Fibroblast of villous mesenchyme (primary cell): ENCODE data around the gene SYNM. TPM values are rescaled to one million over a fixed set of nuclear protein-coding genes. Genes with fewer than 3 reads are reported as not detected.
A peak's percentile ranks its signal among the peaks of the same experiment; 100 is the strongest.

ENCODE experiments used
- DNase-seq: peaks from one replicate; pipeline ENCODE4 v3.0.0-alpha.2; 2010; ENCODE audit warnings: low read depth
- H3K4me3 ChIP-seq: 2 replicates; pipeline ENCODE4 v1.5.1; 2011; ENCODE audit warnings: low read depth, mild to moderate bottlenecking, low read length
- total RNA-seq: library from RNA; depleted of rRNA; stranded (reverse); fragments of >200 nt; gene quantifications from 2 replicates; pipeline ENCODE4 v1.2.3, GENCODE V29; 2012
- TF ChIP-seq, protein P1 (sequence below): IDR thresholded peaks from 2 replicates; pipeline ENCODE4 v1.5.1; 2012; ENCODE audit warnings: low read depth, mild to moderate bottlenecking, low read length; ENCODE audit not compliant: insufficient read depth

The SYNM gene
- total RNA-seq, 1 donor, result 5.6 TPM

GRCh38 chr15:99151156-99151555 lies 46.3 kb downstream of the SYNM start:
- no peak for DNase-seq
- H3K4me3 ChIP-seq, result no peak overlapping the region
- TF ChIP-seq, protein P1, sequence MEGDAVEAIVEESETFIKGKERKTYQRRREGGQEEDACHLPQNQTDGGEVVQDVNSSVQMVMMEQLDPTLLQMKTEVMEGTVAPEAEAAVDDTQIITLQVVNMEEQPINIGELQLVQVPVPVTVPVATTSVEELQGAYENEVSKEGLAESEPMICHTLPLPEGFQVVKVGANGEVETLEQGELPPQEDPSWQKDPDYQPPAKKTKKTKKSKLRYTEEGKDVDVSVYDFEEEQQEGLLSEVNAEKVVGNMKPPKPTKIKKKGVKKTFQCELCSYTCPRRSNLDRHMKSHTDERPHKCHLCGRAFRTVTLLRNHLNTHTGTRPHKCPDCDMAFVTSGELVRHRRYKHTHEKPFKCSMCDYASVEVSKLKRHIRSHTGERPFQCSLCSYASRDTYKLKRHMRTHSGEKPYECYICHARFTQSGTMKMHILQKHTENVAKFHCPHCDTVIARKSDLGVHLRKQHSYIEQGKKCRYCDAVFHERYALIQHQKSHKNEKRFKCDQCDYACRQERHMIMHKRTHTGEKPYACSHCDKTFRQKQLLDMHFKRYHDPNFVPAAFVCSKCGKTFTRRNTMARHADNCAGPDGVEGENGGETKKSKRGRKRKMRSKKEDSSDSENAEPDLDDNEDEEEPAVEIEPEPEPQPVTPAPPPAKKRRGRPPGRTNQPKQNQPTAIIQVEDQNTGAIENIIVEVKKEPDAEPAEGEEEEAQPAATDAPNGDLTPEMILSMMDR, result no peak

GRCh38 chr15:99153026-99153535 lies 48.2 kb downstream of the SYNM start:
- H3K4me3 ChIP-seq, result no peak overlapping the region
- DNase-seq, result no peak
- TF ChIP-seq, protein P1, result no peak

- DNase-seq, result no peak
- TF ChIP-seq, protein P1, result no peak
- no peak overlapping the region for H3K4me3 ChIP-seq
Measured at GRCh38 chr15:99154271-99154670, 49.4 kb downstream of the SYNM start.

DNA sequence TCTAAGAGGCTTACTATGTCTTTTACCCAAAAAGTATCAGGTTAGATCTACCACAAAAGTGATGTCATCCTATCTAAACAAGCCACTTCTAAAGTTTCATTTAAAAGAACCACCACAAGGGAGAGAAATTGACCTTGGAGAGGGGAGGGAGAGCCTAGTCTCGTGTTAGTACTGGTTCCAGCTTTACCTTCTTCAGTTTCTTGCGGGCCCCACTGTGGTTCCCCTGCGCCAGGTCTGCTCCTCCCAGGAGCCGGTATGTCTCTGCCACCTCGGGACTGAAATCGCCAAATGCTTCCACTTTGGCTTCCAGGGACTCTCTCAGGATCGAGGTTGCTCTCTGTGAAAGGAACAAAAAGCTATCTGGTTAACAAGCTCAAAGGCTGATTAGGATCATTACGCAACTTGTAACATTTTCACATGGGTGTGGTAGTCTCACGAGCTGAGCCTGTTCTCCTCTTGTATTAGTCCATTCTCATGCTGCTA lies 51.1 kb downstream of the SYNM start:
- no peak overlapping the region for H3K4me3 ChIP-seq
- TF ChIP-seq, protein P1, result no peak
- DNase-seq, result peak; percentile 85

- no peak overlapping the region for H3K4me3 ChIP-seq
- TF ChIP-seq, protein P1, result no peak
- peak; percentile 35 for DNase-seq
Measured at GRCh38 chr15:99157456-99157855, 52.6 kb downstream of the SYNM start.

GRCh38 chr15:99158626-99159412 lies 53.9 kb downstream of the SYNM start:
- TF ChIP-seq, protein P1, result no peak
- no peak for DNase-seq
- H3K4me3 ChIP-seq, result no peak overlapping the region
